Hematopoietic multipotent progenitor cell treated with erythropoietin and hydrocortisone succinate and interleukin-3 and kit ligand, for 8 days (in vitro differentiated cells): ENCODE measurements around the gene HDX.
"Not testable (repeated sequence)": the region's sequence is repeated elsewhere in the genome, so short reads cannot be mapped to it uniquely, and the experiment has no call there.

Source experiments
- DNase-seq: peaks from one replicate; pipeline ENCODE4 v3.0.0-alpha.2; 2015

The HDX gene

DNA sequence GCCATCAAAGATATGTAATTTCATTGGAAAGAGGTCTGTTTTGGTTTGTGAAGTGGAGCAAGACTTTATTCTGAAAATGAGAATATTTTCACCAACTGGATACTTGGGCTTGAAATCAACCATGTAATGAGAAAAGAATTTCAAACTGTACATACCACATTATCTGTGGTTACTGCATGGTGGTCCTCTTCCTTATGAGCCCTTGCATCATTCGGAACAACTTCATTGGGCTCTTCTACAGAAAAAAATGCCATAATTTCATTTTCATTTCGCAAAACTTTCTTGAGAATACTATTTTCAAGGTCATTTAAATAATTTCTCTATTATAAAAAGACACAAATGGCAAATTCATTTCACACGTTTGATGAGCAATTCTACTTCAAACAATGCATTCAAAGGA lies 165.6 kb downstream of the HDX start:
- DNase-seq, result no peak

DNA sequence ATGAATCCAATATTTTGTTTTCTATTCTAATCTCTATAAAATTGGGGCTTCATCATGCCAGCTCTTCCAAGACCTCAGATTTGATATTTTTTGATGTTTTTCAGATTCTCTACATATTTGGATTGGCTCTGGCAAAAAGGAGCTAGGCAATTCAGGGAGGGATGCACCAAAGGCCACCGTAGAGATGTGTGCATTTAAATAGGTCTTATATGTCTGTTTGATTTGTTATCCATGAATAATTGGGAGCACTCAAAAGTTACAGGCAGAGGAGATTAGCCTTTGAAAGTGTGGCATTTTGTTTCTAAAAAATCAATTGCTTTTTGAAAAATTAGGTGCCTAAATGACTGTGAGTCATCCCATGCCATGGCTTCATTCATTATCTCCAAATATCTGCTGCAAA lies 167.1 kb downstream of the HDX start:
- no peak for DNase-seq

DNA sequence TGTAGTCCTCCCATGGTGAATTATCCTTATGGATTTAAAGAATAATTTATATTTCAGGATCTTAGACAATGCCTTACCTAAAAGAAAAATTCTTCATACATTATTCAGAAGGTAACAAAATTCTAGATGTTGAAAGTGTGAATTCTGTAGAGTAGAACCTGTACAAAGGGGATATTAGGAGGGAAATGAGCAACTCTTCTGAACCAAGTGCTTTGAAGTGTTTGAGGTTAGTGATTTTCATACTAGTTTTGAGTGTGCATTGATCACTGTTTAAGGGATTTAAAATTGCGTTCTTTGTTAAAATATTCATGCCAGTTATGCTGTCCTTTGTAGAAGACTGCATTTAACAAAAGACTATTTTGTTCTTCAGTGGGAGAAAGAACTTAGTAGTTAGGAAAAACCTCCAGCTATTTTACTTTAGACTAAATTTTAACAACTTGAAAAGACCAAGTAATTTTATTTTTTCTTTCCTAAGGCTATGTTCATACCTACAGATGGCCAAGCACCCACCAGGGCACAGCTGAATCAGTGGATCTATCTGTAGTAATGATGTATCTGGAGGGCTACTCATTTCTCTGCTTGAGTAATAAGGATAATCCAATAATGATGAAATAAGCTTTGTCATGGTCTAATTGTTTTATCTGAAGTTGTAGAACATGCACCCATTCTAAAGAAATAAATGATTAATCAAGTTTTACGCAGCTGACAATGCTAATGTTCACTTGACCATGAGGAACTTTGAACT lies 180.0 kb downstream of the HDX start:
- DNase-seq, result no peak

DNA sequence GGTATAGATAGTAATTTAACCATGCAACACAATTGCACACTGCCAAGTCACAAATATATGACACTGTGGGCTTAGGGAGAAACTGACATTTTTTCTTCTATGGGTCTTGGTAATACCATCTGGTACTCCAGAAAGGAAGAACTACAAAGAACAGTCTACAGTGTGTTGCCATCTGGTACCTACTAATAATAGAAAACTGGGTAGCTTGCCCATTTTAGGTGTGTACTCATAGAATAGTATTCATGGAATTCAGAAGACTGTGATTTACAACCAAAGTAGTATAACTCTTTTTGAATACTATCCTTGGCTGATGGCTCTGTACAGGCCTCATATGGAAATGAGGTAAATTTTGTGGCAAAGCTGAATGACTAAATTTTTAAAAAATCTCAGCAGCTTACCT lies 181.6 kb downstream of the HDX start:
- DNase-seq, result no peak

DNA sequence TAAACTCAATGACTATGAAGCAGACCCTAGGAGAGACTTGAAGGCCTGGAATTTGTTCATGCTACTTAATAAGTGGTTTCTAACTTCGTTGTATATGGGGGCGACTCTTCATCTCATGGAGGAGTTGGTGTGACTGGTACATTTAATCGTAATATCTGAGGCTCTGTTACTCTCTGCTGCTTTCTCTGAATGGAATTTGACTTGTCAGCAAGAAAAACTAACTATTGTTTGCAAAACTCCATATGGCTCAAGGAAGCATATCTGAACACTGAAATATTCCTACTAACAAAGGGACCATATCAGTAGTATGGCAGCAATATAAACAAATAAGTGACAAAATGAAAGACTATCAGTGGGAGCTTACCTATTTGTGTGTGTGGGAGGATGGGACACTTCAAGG lies 182.2 kb downstream of the HDX start:
- no peak for DNase-seq

DNA sequence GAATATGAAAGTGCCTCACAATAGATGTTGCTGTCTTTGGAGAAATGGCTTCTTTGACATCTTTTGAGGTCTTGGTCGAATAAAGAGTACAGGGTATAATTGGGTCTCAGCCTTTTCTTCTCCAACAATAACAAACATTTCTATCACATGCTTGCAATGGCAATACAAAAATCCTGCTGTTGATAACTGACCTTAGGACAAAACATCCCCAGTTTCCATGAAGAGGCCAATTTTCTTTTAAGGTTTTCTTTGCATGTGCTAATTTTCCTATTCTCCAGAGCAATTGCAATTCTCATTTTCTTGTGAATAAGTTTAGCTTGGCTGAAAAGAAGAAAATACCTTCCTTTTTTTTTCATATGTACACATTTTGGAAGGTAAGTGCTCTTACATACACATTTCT lies 183.6 kb downstream of the HDX start:
- no peak for DNase-seq

DNA sequence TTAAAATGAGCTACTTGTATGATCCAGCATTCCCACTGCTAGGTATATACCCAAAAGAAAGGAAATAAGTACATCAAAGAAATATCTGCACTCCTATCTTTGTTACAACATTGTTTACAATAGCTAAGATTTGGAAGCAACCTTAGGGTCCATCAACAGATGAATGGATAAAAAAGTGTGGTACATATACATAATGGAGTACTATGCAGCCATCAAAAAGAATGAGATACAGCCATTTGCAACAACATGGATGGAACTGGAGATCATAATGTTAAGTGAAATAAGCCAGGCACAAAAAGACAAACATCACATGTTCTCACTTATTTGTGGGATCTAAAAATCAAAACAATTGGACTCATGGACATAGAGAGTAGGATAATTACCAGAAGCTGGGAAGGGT lies 186.3 kb downstream of the HDX start:
- not testable (repeated sequence) for DNase-seq
